Measurements from ENCODE around the gene ERI3.

DNA sequence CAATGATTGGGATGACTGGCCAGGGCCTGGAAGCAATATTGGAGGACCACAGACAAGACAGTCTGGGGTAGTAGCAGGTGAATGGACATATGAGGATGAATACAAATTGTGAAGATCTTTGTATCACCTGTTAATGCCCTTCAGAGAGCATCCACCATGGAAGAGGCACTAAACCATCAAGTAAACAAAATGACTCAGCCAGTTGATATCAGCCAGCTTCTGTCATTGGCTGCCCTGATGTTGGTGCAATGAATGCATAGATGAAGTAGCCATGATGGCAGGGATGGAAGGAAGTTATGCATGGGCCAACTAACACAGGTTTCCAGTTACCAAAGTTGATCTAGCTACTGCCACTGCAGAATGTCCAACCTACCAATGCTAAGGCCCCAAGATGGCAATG lies 16.1 kb upstream of the ERI3 start:
- TF ChIP-seq CTCF (IDR thresholded peaks at IDR 0.05; ENCODE audit: insufficient read depth, low read length, poor library complexity, severe bottlenecking) (no peak), EZH2phosphoT487 (conservative IDR thresholded peaks at IDR 0.05; ENCODE audit: low read length) (no peak)

Measured in SU-DHL-6 (cell line).